Measurements from ENCODE around the gene ATP8A2. TPM values are rescaled to one million over a fixed set of nuclear protein-coding genes. Genes with fewer than 3 reads are reported as not detected.
A peak's percentile ranks its signal among the peaks of the same experiment; 100 is the strongest.

The ATP8A2 gene
- total RNA-seq, 2 experiments from 2014 or later, result 0.28 to 0.32 TPM

DNA sequence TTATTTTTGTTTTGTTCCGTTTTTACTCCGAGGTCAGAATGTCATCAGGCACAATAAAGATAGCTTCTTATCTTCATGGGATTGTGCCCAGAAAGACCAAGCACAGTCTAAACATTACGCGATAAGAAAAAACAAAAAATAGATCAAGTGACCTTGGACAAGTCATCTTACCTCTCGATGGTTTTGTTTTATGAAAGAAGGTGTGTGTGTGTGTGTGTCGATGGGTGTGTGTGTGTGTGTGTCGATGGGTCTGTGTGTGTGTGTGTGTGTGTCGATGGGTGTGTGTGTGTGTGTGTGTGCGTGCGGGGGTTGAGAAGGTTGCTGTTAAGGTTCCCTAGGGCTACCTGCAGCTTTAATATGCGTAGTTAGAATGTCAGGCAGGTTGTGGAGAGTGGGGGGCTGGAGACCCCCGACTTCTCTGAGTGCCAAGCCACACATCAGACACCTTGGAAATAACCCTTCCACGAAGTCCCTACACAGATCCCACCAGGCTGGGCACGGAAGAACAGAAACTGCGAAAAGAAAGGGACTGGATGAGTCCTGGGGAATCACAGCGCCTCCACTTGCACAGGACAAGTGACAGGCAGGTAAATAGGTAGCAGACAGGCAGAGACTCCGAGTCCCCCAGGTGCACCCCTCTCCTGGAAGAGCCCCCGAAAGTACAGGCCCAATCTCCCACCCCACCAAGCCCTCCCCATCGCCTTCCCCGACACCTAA is 458 bp upstream of the ATP8A2 start:
- no peak for DNase-seq
- H3K9me3 Mint-ChIP-seq (ENCODE audit: low read depth), result no peaks in the 10 kb centered on the region
- peaks cover 75% of the 10 kb centered on the region for H3K27me3 Mint-ChIP-seq
- peaks cover 16% of the 10 kb centered on the region for H3K4me1 Mint-ChIP-seq
- peak overlapping the region; percentile 21 for H3K4me3 Mint-ChIP-seq
- ATAC-seq, result no peak
- CTCF ChIA-PET, result no interaction called here
- H3K36me3 Mint-ChIP-seq, result no peaks in the 10 kb centered on the region
- H3K27ac Mint-ChIP-seq, result no peak overlapping the region

DNA sequence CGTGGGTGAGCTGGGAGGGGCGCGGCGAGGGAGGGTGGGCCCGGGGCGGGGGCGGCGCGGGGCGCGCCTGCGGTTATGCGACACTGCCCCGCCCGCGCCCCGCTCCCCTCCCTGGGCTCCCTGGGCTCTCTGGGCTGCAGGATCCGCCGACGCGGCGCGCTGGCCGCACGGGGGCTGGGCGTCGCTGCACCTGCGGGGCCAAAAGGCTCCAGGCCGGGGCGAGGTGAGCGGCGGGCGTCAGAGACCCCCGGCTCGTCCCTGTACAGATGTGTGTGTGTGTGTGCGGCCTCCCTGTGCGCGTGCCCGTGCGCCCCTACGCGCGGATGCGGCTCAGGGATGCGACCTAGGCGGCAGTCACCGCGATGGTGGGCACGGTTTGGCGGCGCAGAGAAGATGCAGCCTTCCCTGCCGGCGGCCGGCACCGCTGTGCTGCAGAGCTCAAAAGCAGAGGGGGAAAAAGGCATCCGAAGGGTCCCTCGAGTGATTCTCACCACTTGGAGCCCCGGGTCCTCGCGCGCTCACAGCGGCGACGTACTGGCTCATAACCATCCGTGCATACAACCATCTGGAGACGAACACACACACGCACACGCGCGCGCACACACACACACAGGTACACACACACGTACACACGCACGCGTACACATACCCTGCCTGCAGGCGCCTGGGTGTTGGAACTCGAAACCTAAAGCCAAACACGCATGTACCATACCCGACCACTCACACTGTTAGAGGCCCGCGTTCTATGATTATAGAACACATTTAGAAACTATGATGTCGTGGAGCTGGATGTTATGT is 709 bp downstream of the ATP8A2 start:
- CTCF ChIA-PET, result no interaction called here
- Mint-ChIP-seq H3K9me3 (ENCODE audit: low read depth) (no peaks in the 10 kb centered on the region), H3K27ac (no peak overlapping the region), H3K4me1 (peaks cover 16% of the 10 kb centered on the region), H3K4me3 (peak overlapping the region; percentile 39), H3K27me3 (peaks cover 73% of the 10 kb centered on the region), H3K36me3 (no peaks in the 10 kb centered on the region)
- ATAC-seq (peak; percentile 17), DNase-seq (no peak)

DNA sequence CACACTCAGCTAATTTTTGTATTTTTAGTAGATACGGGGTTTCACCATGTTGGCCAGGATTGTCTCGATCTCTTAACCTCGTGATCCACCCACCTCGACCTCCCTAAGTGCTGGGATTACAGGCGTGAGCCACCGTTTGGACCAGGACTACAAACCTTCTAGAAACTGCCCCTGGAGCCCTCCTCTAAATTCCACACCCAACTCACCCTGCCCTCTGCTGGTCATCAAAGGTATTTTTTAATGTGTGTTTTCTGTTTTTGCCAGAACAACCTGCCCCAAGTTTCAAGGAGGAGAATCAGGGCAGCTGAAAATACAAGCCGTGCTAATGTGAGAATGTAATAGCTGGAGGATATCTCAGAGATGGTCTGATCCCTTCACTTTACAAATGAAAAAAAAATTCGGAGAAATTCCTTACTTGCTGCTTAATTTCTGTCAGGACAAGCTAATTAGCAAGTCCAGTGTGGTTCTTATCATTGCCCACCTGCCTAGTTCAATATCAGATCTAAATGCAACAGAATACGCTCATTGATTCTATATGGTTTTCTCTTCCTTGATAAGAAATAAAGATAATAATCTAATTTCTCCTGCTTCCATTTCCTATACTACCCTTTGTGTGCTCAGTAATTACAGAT is 4.1 kb downstream of the ATP8A2 start:
- no peak overlapping the region for H3K4me3 Mint-ChIP-seq
- ATAC-seq, result peak; percentile 38
- H3K27ac Mint-ChIP-seq, result no peak overlapping the region
- CTCF ChIA-PET, result interaction anchor here (0.6 to 2.2 kb wide), 12 partner anchors 9 to 867 kb away, joined by 3 to 10 read pairs (median 4); no protein-coding TSS in a partner anchor
- H3K27me3 Mint-ChIP-seq, result peaks cover 59% of the 10 kb centered on the region
- H3K4me1 Mint-ChIP-seq, result peaks cover 16% of the 10 kb centered on the region
- no peaks in the 10 kb centered on the region for H3K36me3 Mint-ChIP-seq
- no peak for DNase-seq
- H3K9me3 Mint-ChIP-seq (ENCODE audit: low read depth), result no peaks in the 10 kb centered on the region

DNA sequence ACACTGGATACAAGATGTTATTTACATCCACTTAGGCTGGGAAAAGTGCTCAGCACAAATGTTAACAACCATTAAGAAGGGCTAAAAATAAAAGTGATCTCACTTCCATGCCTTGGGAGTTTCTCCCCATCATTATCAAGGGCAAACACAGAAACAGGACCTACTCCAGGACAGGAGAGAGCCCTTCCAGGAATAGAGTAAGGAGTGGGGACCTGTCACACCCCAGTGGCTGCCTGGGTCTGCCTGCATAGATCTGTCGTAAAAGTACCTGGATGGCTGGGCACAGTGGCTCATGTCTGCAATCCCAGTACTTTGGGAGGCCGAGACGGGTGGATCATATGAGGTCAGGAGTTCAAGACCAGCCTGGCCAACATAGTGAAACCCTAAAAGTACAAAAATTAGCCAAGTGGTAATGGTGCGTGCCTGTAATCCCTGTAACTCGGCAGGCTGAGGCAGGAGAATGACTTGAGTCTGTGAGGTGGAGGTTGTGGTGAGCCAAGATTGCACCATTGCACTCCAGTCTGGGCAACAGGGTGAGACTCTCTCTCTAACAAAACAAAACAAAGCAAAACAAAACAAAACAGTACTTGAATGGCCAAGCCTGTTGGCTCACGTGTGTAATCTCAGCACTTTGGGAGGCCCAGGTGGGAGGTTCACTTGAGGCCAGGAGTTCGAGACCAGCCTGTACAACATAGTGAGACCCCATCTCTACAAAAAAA is 5.6 kb downstream of the ATP8A2 start:
- no peak for ATAC-seq
- Mint-ChIP-seq H3K9me3 (ENCODE audit: low read depth) (no peaks in the 10 kb centered on the region), H3K4me3 (no peak overlapping the region), H3K36me3 (no peaks in the 10 kb centered on the region), H3K4me1 (peaks cover 10% of the 10 kb centered on the region), H3K27me3 (peaks cover 59% of the 10 kb centered on the region), H3K27ac (no peak overlapping the region)
- CTCF ChIA-PET, result interaction anchor here (1.1 kb wide), 1 partner anchor 143 kb away, joined by 3 read pairs; no protein-coding TSS in a partner anchor
- DNase-seq, result no peak

DNA sequence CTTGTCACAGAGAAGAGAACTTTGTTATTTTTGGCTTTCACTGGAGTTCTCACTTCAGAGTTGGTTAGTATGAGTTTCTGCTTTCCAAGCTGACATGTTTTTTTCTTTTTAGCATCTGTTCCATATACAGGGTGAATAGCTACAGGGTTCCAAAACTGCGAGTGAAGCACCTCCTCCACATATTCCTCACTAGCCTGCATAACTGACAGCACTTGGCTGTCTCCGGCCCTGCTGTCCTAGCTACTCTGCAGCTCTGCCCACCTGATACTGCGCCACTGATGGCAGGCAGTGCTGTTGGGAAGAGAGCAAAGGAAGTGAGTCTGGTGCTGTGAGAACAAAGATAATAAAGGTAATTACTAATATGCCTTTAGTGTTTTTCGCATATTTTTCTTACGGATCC is 6.8 kb downstream of the ATP8A2 start:
- no peak for ATAC-seq
- H3K36me3 Mint-ChIP-seq, result no peaks in the 10 kb centered on the region
- no peak overlapping the region for H3K4me3 Mint-ChIP-seq
- no peak overlapping the region for H3K27ac Mint-ChIP-seq
- DNase-seq, result no peak
- CTCF ChIA-PET, result interaction anchor here (1.1 kb wide), 1 partner anchor 145 kb away, joined by 3 read pairs; no protein-coding TSS in a partner anchor
- H3K9me3 Mint-ChIP-seq (ENCODE audit: low read depth), result no peaks in the 10 kb centered on the region
- H3K4me1 Mint-ChIP-seq, result peaks cover 6% of the 10 kb centered on the region
- peaks cover 48% of the 10 kb centered on the region for H3K27me3 Mint-ChIP-seq

DNA sequence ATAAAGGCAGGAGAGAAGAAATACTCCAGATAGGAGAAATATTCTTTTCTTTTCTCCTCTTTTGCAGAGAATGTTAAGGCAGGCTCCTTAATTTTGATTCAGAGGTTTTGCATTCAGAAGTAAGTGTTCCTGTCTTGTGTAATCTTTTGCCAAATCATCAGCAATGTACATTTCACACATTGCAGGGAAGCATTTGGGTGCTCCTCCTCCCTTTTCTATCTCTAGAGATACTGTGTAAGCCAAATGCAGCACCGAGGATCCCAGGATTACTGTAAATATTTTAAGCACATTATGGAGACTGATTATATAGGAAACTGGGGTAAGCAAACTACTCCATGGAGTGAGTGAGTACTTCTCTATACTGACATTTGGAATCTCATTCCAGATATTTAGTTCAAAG is 7.2 kb downstream of the ATP8A2 start:
- no peak overlapping the region for H3K4me3 Mint-ChIP-seq
- peaks cover 47% of the 10 kb centered on the region for H3K27me3 Mint-ChIP-seq
- no peak overlapping the region for H3K27ac Mint-ChIP-seq
- H3K4me1 Mint-ChIP-seq, result peaks cover 6% of the 10 kb centered on the region
- CTCF ChIA-PET, result no interaction called here
- DNase-seq (no peak), ATAC-seq (no peak)
- no peaks in the 10 kb centered on the region for H3K9me3 Mint-ChIP-seq (ENCODE audit: low read depth)
- H3K36me3 Mint-ChIP-seq, result no peaks in the 10 kb centered on the region

DNA sequence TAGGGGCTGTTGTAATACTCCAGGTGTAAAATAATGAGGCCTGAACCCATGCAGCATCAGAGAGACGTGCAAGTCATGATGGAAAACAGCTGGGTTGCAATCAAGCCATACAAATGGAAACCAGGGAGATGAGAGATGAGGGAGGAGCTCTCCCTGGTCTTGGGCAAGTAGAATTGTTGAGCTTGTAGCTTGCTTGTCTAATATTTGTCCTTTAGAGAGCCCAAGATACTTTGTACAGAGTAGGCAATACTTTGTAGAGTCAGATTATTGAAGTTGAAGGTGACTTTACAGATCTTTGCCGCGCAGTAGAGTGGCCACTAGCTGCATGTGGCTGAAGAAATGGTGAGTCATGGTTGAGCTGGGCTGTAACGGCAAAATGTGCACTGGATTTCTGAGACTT is 8.3 kb downstream of the ATP8A2 start:
- H3K4me3 Mint-ChIP-seq, result no peak overlapping the region
- peaks cover 5% of the 10 kb centered on the region for H3K4me1 Mint-ChIP-seq
- no peak for DNase-seq
- H3K9me3 Mint-ChIP-seq (ENCODE audit: low read depth), result no peaks in the 10 kb centered on the region
- ATAC-seq, result no peak
- H3K36me3 Mint-ChIP-seq, result no peaks in the 10 kb centered on the region
- CTCF ChIA-PET, result interaction anchor here (0.6 kb wide), 1 partner anchor 20 kb away, joined by 3 read pairs; no protein-coding TSS in a partner anchor
- peaks cover 48% of the 10 kb centered on the region for H3K27me3 Mint-ChIP-seq
- H3K27ac Mint-ChIP-seq, result no peak overlapping the region

DNA sequence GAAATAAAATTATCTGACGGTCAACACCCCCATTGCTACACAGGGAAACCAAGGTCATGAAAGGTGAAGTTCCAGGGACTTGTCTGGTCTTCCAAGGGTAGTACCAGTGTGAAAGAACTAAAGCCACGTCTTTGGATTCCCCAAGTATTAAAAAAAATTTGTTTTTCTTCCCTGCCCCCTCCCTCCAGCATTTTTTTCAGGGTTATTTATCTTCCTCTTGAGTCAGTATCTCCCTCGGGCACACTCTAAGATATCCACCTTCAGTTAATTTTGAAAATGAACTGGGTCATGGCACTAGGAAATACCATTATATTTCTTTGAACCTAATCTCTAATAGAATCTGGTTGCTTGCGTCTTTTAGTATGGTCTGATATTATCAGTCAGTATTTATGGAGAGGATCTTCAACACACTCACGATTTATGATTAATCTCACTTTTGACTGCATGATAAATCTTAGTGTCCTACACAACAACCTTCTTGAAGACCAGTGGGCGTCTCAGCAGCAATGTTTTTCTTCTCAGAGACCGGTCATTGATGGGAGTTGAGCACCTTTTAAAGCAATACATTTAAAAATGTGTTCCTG is 9.1 kb downstream of the ATP8A2 start:
- ATAC-seq, result no peak
- no peak overlapping the region for H3K27ac Mint-ChIP-seq
- no peaks in the 10 kb centered on the region for H3K36me3 Mint-ChIP-seq
- H3K4me1 Mint-ChIP-seq, result no peaks in the 10 kb centered on the region
- no peaks in the 10 kb centered on the region for H3K9me3 Mint-ChIP-seq (ENCODE audit: low read depth)
- DNase-seq, result no peak
- CTCF ChIA-PET, result no interaction called here
- H3K27me3 Mint-ChIP-seq, result peaks cover 44% of the 10 kb centered on the region
- H3K4me3 Mint-ChIP-seq, result no peak overlapping the region

DNA sequence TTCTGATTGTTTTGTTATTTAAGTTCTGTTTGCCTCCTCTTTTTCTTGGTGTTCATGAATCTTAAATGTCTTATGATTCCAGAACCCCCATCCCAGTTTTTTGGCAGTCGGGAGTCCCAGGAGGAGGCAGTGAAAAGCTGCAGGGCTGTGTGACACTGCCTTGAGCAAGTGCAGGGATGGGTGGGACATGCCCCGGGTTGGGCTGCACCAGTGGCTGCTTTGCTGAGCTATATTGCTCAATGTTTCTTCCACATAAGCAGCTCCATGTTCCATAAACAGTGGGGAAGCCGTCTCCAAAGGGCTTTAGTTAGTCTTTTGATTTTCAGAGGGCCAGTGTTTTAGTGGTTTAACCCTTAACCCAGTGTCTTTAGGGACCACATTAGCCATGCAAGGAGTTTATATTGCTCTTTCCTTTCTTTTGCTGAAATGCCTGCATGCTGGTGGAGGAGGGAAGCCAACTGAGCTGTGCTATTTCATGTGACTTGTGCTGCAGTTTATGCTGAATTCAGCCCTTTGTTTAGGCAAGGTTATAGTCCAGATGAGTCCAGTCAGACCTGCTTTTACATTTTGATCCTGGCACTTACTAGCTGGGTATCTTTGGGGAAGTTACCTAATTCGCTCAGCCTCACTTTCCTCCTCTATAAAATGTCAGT is 13.1 kb downstream of the ATP8A2 start:
- no peaks in the 10 kb centered on the region for H3K4me1 Mint-ChIP-seq
- CTCF ChIA-PET, result no interaction called here
- no peak overlapping the region for H3K27ac Mint-ChIP-seq
- H3K27me3 Mint-ChIP-seq, result peaks cover 39% of the 10 kb centered on the region
- DNase-seq, result no peak
- ATAC-seq, result no peak
- no peak overlapping the region for H3K4me3 Mint-ChIP-seq
- no peaks in the 10 kb centered on the region for H3K36me3 Mint-ChIP-seq
- H3K9me3 Mint-ChIP-seq (ENCODE audit: low read depth), result no peaks in the 10 kb centered on the region

DNA sequence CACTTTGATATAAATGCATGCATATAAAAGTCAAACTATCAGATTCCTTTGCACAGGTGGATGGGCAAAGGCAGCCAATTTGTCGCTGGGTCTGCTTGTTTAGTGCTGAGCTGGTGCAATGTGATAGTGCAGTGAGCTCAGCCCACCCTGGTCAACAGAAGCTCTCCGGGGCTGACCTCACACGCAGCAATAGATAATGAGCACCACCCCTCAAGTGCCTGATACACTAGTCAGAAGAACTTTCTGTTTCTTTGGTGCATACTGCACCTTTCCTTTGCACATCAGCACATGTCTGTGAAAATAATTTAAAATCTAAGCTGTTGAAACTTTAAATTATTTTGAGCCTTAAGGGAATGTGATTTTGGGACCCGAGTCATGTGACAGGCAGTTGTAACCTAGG is 20.2 kb downstream of the ATP8A2 start:
- peaks cover 39% of the 10 kb centered on the region for H3K27me3 Mint-ChIP-seq
- no peaks in the 10 kb centered on the region for H3K4me1 Mint-ChIP-seq
- H3K9me3 Mint-ChIP-seq (ENCODE audit: low read depth), result no peaks in the 10 kb centered on the region
- H3K4me3 Mint-ChIP-seq, result no peak overlapping the region
- no peaks in the 10 kb centered on the region for H3K36me3 Mint-ChIP-seq
- ATAC-seq (no peak), DNase-seq (no peak)
- CTCF ChIA-PET, result interaction anchor here (1.4 kb wide), 1 partner anchor 17 kb away, joined by 5 read pairs; no protein-coding TSS in a partner anchor
- no peak overlapping the region for H3K27ac Mint-ChIP-seq

DNA sequence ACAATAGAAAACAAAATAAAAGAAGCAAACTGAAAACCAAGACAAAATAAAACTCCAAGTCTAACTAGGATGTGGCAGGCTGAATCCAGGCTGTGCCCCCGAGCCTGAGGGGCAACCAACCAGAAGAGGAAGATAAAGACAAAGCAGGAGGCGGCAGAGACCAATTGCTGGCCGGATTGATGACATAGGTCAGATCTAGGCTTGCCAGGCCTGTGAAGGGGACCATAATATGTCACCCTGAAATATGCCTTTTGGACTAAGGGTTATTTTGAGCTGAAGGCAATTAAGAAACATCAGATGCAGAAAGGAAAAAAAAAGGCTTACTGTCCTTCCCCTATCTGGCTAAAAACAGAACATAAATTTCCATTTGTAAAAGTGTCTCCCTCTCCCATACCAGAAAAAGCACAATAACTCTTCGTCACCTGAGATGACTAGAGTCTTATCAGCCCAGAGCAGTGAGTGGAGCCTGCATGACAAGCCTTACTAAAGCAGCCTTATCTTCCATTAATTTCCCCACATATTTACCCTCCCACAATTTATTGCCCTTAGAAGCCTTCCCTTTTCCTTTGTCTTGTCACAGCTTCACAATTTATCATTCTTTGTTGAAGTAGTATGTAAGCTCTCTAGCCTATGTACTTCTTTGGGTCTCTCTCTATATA is 22.8 kb downstream of the ATP8A2 start:
- no peak overlapping the region for H3K4me3 Mint-ChIP-seq
- no peaks in the 10 kb centered on the region for H3K9me3 Mint-ChIP-seq (ENCODE audit: low read depth)
- H3K27me3 Mint-ChIP-seq, result peaks cover 41% of the 10 kb centered on the region
- no peak overlapping the region for H3K27ac Mint-ChIP-seq
- CTCF ChIA-PET, result no interaction called here
- H3K4me1 Mint-ChIP-seq, result no peaks in the 10 kb centered on the region
- H3K36me3 Mint-ChIP-seq, result no peaks in the 10 kb centered on the region
- DNase-seq (no peak), ATAC-seq (no peak)

DNA sequence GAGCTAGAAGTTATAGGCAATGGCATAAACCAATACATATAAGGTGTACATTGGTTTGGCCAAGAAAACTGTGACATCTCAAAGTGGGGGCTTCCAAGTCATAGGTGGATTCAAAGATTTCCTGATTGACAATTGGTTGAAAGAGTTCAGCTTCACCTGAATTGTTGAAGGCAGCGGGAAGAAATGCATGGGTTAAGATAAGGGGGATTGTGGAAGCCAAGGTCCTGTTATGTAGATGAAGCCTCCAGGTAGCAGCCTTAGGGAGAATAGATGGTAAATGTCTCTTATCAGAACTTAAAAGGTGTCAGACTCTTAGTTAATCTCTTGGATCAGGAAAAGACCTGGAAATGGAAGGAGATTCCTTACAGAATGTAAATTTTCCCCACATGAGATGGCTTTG is 26.0 kb downstream of the ATP8A2 start:
- H3K4me1 Mint-ChIP-seq, result no peaks in the 10 kb centered on the region
- ATAC-seq (no peak), DNase-seq (no peak)
- H3K36me3 Mint-ChIP-seq, result no peaks in the 10 kb centered on the region
- H3K4me3 Mint-ChIP-seq, result no peak overlapping the region
- peaks cover 31% of the 10 kb centered on the region for H3K27me3 Mint-ChIP-seq
- no peaks in the 10 kb centered on the region for H3K9me3 Mint-ChIP-seq (ENCODE audit: low read depth)
- H3K27ac Mint-ChIP-seq, result no peak overlapping the region
- CTCF ChIA-PET, result no interaction called here
